Measurements from ENCODE around the gene KIF17.
"Not testable (repeated sequence)": the region's sequence is repeated elsewhere in the genome, so short reads cannot be mapped to it uniquely, and the experiment has no call there.

KIF17 gene

DNA sequence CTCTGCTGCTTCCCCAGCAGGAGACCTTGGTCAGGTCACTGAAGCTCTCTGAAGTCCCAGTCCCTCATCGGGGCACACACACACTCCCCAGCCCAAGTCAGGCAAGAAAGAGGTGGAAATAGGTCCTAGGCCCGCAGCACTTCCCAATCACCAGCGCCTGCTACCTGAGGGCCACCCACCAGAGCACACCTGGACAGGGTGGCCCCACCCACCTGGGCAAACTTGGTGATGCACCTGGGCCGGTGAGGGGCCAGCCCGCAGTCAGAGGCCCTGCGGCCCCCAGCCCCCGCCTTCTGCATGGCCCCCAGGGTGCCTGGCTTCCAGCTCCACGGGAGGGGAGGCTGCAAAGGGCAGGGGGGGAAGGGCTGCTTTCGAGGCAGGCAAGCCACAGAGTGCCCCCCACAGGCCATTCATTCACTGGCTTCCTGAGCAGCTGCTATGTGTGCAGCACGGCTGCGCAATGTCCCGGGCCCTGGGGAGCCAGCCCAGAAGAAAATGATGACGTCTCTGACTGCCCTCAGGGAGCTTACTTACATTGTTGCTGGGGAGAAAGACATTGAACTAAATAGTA lies 10.0 kb upstream of the KIF17 start:
- no peak for DNase-seq (ENCODE audit: low spot score)

DNA sequence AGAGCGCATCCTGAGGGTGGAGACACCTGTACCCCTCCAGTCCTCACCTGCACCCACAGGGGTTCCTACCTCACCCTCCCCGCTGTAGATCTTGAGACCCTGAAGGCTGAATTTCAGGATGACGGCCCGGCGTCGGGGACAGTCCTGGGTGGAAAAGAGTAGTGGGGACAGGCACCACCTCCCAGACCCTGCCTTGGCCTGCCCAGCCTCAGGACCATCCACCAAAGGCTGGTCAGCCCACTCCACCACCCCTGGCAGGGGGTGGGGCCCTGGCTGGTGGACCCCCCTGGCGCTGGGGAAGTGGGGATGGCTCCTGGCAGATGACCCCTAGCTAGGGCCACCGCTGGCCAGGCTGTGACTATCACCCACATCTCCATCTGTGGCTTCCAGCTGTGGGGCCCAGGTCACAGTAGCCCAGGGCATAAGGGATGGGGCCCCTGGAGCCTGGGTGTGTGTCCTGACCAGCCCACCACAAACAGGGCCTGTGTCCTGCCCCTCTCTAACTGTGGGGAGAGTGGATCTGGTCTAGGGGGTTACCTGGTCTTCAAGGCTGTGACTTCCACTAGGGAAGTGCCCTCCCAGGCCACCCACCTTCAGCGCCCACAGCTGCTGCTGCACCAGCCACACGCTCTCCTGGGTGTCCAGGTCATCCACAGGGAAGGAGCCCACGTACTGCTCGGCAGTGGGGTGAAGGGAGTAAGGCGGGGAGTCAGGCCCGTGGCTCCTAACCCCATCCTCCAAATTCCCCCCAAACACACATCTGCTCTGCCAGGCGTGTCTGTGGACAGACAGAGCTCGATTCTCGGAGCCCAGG lies 9.3 kb upstream of the KIF17 start:
- DNase-seq (ENCODE audit: low spot score), result no peak

DNA sequence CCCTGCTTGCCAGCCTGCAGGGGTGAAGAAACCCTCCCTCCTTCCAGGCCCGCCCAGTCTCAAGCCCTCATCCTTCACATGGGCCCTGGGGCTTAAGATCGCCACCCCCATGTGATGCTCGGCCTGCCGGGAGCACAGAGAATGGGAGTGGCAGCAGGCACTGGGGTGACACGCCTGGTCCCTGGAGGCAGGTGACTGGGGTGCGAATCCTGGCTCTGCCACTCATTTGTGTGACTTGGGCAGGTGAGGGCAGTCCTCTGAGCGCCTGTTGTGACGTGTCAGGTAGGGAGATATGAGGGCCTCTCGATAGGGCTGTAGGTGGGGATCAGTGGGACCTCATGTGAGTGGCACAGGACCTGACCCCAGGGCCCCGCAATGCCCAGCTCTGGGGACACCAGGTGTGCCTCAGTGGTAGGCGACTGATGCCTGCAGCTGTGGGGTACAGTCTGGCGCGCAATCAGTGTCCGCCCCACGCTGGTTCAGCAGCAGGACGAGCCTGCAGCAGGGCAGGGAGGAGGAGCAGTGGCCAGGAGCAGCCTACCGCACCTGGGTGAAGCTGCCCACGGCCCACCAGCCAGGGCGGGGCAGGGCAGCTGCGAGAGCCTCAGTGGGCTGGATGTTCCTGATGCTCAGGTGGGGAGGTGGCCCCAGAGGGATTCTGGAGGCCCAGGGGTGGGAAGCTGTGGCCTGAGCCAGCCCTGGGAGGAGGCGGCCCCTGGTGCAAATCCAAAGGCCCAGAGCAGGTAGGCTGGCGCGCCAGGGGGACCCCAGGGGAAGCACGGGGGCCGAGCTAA lies 8.5 kb upstream of the KIF17 start:
- no peak for DNase-seq (ENCODE audit: low spot score)

DNA sequence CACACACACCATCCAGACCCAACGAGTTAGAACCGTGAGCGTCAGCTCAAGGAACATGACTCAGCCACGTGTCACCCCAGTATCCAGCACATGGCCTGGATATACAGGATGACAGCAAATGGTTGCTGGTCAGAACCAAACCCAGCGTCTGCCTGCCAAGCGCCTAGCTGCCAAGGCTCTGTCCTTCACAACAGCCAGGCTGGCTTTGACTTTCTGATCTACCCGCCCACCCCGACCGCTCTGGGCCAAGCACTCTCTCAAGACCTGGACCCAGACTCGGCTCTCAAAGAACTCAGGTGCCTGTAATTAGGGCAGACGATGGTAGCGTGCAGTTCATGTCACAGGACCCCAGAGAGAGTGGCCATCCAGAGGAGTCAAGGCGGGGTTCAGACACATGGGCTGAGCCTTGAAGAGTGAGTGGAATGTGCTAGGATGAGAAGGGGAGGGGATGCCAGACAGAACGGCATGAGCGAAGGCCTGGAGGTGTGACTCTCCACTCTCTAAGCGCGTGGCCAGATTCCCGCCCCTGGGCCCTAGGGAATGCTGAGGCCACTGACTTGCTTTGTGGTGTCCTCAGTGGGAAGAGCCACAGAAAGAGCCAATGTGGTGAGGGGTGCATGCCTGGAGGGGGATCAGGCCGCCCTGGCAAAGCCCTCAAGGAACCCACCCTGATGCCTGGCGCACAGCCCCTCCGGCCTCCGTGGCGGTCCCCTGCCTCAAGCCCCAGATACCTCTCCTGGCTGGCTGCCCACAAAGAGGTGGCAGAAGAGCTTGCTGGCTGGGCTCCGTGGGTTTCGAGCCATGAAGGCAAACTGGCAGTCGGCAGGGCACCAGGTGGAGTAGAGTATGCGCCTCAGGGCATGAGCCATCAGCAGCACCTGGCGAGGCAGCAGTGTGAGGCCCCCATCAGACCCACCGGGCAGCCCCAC lies 7.6 kb upstream of the KIF17 start:
- no peak for DNase-seq (ENCODE audit: low spot score)

DNA sequence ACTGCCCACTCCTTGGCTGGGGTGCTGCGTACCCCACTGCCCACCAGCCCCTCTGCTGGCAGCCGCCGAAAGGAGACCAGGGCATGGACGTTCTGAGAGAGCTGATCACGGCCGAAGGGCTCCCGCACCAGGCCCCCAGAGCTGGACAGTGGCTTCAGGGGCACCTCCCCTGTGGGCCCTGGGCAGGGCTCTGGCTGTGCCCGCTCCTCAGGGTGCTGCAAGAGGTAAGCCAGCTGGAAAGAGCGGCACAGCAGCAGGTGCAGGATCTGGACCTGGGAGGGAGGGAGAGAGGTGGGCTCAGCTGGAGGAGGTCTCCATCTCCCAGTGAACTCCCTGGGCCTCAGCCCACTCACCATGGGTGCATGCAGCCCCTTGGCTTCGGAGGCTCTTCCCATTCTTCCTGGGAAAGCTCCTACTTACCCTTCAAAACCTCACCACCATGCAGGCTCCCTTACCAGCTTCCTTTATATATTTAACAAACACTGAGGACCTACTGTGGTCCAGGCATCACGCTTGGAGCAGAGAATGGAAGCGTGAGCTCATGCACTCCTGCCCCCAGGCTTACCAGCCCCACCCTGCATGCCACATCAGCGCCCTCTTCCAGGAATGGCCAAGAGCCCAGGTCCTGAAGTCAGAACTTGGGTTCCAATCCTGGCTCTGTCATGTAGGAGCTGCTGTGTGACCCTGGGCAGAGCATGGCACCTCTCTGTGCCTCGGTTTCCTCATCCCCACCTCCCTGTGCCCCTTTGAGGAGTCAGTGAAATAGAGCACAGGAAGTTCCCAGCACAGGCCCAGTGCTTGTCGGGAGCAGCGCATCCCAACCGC lies 6.8 kb upstream of the KIF17 start:
- no peak for DNase-seq (ENCODE audit: low spot score)

DNA sequence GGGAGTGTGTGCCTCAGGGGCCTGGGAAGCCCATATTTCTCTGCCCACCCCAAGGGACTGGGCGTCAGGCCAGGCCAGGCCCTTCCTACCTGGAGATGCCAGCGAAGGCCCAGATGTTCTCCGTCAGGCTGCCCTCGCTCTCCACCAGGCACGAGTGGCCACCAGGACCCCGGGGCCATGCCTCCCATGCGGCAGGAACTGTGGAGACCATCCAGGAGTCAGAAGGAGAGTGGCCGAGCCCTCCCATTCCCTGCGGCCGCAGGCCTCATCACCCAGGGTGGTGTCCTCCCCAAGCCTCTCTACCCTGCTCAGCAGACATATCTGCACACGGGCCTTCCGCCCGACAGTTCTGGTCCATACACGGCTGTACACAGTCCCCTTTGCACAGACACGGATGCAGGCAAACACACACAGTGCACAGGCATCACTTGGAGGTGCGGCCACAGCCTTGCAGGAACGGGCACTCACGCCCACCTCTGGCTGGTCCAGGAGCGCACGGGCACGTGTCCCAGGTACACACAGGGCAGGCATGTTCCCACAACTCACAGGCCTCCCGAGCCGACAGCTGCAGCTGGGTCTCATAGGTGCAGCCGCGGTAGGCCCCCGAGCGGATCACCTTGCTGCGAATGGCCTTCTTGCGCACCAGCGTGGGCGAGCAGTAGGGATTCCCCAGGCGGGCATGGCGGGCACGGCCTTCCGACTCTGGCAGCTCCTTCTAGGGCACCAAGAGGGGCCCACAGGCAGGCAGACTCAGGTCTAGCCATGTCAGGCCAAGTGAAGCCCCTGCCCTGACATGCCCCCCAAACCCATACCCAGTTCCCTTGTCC lies 5.9 kb upstream of the KIF17 start:
- DNase-seq (ENCODE audit: low spot score), result no peak

DNA sequence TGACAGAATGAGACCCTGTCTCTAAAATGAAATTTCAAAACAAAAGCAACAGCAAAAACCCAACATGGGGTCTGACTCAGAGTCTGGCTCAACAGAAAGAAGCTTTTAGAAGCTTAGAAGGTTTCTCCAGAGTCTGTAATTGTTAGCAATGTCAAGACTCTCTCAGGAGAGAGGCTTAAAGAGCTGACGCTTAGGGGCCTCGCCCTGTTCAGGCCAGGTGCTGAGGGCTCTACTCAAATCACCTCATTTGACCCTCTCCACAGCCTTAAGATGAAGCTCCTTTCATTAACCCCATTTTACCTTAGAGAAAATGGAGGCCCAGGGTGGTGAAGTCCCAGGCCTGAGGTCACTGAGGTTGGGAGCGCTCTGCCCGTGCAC lies 5.3 kb upstream of the KIF17 start:
- no peak for DNase-seq (ENCODE audit: low spot score)

DNA sequence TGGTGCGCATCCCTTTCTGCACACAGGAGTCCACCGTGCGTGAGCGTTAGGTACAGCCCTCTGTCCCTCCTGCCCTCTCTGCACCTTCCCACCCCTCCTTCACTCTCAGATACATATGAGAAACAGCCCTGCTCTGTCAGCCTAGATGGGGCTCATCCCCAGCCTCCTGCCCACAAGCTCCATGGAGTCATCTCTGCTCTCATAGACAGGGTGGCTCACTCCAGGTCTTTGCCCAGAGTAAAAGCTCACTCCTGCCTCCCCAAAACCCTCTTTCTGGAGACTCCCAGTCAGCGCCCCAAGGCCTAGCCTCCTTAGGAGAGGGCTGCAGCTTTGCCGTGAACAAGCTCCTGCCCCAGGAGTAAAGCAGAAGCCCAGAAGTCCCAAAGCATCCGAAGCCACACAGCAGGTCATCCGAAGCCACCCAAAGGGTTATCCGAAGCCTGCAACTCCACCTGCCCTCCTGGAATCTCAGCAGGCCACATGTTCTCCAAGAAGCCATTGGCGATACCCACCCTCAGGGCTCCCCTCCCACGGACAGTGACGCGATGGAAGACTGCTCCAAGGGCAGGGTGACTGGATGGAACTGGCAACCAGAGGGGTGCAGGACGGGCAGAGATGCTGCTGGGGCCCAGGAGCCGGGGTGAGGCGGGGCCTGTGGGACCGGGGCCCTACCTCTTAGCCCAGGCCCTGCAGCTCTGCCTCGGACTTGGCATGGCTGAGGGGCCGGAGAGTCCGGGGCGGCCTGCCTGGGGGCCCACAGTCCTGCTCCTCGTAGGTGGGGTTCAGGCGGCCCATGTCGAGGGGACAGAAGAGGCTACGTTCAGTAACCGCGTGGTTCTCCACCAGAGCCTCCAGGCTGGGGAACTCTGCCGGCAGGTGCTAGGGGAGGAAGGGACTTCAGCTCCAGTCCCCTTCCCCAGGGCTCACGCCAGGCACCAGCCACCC lies 3.6 kb upstream of the KIF17 start:
- no peak for DNase-seq (ENCODE audit: low spot score)

DNA sequence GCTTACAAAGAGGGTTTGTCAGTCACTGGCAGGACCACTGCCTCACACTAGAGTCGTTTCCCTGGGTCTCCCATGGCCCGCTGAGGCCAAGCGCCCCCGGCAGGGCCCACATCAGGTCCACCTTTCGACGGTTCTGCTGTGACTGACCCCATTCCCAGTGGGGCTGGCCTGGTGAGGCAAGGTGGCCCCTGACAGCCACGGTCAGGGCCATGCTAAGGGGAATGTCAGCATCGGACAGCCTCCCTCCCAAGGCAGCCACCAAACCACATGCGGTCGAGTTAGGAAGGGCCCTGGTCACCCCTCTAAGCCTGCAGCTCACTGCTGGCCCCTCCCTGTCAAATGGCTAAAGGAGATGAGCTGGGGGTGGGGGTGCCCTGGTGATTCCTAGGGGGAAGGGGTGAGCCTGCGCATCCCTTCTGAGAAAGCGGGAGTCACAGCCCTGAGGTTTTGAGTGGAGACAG lies 2.9 kb upstream of the KIF17 start:
- no peak for DNase-seq (ENCODE audit: low spot score)

DNA sequence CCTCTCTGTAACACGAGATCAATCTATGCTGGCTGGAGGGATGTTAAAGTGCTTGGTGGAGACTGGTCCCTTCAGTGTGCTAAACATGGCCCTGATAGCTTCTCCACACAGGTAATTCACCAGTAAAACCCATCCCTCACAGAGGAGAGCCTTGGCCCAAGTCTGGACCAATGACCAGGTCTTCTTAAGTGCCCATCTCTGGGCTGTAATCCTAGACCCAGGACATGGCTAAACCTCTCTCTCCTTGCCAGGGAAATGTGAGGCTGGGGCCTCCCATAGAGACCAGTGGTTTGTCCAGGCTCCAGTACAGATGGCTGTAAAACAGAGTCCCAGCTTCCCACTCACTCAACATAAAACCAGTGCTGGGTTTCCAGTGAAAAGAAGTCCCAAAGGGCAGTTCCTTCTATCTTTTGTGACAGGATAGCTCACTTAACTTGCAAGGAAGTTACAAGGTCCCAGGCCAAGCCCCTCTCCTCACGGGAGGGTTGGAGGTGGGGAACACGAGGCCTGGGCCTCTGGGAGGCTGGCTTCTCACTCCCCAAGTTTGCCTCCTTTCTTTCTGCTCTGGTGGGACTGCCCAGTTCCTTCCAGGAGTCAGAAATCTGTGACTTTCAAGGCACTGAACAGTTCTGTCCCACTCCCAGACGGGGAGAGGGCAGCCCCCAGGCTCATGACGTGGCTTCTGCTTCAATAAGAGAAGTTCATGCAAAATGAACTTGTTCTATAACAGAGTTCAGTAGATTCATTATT lies 2.2 kb upstream of the KIF17 start:
- no peak for DNase-seq (ENCODE audit: low spot score)

DNA sequence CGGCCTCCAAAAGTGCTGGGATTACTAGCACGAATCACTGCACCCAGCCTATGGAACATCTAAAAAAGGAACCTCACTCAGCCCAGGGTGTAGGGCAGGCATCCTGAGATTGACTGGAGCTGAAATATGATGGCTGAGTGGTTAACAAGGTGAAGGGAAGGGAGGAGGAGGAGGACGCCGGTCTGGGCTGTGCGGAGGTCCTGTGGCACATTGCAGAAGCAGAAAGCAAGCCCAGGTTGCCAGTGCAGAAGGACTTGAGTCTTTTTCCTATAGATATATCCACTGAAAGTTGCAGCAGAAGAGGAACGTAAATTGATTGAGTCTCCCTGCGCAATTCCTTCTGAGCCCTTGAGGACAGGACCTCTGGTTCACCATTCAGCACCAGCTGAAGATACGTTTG lies 1.5 kb upstream of the KIF17 start:
- no peak for DNase-seq (ENCODE audit: low spot score)

DNA sequence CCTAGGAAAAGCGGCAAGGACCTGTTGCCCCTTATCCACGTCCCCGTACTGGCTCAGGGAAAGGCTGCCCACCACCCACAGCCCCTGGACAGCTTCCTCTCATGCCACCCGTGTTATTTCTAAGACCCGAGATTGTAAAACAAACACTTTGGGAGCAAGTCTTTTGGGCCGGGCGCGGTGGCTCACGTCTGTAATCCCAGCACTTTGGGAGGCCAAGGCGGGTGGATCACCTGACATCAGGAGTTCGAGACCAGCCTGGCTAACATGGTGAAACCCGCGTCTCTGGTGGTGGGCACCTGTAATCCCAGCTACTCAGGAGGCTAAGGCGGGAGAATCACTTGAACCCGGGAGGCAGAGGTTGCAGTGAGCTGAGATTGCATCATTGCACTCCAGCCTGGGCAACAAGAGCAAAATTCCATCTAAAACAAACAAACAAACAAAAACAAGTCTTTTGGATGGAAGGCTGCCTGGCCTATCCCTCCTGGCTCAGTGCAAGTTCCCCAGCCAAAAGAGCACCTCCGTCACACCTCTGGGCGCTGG lies 606 bp upstream of the KIF17 start:
- DNase-seq (ENCODE audit: low spot score), result not testable (repeated sequence)

DNA sequence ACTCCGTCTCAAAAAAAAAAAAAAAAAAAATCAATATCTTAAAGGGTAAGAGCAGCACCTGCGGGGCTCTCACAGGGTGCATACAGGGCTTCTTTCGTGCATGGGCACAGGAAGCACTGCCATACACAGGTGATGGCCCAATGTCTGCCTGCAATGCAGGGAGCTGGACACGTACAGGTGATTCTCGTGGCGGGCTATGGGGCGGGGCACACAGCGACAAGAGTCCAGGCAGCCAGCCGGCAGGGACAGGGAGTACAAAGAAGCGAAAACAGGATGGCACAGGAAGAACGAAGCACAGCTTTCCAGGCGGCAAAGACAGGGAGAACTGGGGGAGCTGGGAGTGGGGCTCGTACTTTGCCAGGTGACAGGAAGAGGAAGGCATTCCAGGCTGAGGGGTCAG lies 1.6 kb downstream of the KIF17 start:
- DNase-seq (ENCODE audit: low spot score), result no peak

DNA sequence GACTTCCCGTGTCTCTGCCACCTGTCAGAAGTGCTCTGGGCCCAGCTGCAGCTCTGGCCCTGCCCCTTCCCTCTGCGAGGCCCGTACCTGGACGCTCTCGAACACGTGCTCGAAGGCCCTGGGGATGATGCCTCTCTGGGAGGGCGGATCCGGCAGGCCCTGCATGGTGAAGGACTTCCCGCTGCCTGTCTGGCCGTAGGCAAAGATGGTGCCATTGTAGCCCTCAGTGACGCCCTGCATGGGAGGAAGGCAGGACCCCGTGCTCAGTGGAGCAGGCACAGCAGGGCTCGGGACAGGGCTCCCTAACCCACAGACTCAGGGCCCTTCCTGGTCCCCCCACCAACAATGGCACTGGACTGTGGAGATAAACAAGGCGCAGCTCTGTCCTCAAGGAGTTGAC lies 2.4 kb downstream of the KIF17 start:
- no peak for DNase-seq (ENCODE audit: low spot score)

DNA sequence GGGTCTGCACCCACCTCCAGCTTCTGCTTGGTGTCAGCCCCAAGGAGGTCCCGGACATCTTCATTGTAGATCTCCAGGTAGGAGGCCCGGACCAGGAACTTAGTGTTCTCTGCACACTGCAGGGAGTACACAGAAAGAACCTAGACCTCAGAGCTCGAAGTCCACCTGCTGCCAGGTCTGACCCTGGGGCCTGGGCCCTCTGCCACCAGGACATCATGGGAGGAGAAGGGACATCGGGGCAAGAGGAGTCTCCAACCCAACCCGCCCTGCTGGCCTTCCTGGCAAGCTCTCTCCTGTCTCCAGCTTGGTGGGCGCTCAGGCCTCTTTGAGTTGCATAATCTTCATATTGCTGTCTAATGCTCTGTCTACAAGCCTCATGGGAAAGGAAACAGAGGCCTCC lies 4.4 kb downstream of the KIF17 start:
- DNase-seq (ENCODE audit: low spot score), result no peak

DNA sequence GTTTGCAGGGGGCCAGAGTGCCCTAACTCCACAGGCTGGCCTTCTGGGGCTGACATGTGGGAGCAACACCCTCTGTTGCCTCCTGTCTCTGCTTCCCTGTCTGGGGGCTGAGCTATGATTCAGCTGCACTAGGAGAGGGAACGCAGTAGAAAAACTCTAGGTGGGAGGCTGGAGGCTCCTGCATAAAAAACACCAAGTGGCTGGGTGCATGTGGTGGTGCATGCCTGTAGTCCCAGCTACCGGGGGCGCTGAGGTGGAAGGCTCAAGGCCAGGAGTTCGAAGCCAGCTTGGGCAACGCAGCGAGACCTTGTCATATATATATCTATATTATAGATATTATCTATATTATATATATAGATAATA lies 5.6 kb downstream of the KIF17 start:
- DNase-seq (ENCODE audit: low spot score), result no peak

DNA sequence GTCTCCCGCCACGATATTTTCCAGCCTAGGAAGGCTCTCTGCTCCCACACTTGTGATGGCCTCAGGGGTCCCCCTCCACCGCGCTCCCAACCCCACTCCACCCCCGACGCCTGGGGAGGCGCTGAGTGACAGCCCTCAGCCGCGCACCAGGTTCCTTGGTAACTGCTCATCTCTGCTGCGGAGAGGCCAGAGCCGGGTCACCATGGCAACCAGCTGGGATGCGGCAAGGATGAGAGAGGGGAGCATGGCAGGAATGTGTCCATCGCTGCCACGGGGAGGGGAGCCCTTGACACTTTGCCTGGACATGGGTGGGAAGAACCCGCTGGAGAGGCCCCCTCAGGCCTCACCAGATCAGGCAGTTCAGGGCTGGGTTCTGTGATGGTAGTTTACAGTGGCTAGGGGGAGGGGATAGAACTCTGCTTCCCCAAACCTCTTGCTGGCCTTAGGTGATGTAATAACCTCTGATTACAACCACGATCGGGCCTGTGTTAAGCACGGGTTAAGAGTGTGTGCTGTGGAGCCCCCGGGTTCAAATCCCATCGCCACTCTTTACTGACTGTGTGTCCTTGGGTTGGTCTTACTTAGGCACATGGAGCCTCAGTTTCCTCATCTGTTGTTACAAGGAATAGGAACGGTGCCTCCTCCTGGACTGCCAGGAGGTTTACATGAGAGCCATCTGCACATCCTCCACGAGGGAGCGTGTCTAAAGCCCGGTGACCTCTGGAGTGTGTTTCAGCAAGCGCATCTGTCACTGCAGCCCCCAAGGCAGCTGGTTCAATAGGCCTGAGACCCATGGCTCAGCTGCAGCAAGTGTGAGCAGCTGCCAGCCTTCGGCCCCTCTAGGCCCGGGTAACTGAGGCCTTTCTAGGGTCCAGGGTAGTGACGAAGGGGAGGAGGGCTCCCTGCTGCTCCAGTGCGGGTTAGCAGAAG lies 6.3 kb downstream of the KIF17 start:
- DNase-seq (ENCODE audit: low spot score), result no peak
